C4-2B (cell line): ENCODE measurements around the gene TNS3.

ENCODE experiments used
- H3K27ac ChIP-seq: fragments of 450-650 bp; 2 replicates; pipeline ENCODE4 v1.5.1; 2017
- CTCF ChIP-seq: fragments of 450-650 bp; conservative IDR thresholded peaks from 2 replicates; pipeline ENCODE4 v1.5.1; 2017; ENCODE audit warnings: mild to moderate bottlenecking
- ZFX ChIP-seq: fragments of 450-650 bp; IDR thresholded peaks from 2 replicates; pipeline ENCODE4 v1.6.1; 2017

TNS3 gene

GRCh38 chr7:47378728-47379395 lies 203.0 kb downstream of the TNS3 start:
- TF ChIP-seq CTCF (no peak), ZFX (no peak)
- H3K27ac ChIP-seq: no peak overlapping the region

GRCh38 chr7:47377741-47378140 lies 204.2 kb downstream of the TNS3 start:
- H3K27ac ChIP-seq: no peak overlapping the region
- TF ChIP-seq CTCF (no peak), ZFX (no peak)

- no peak for TF ChIP-seq ZFX
- no peak for TF ChIP-seq CTCF
- H3K27ac ChIP-seq: no peak overlapping the region
Measured at GRCh38 chr7:47376991-47377616, 204.8 kb downstream of the TNS3 start.

GRCh38 chr7:47375121-47375938 lies 206.6 kb downstream of the TNS3 start:
- no peak for TF ChIP-seq ZFX
- TF ChIP-seq CTCF: no peak
- no peak overlapping the region for H3K27ac ChIP-seq

- TF ChIP-seq CTCF (no peak), ZFX (no peak)
- H3K27ac ChIP-seq: no peak overlapping the region
Measured at GRCh38 chr7:47374538-47374937, 207.4 kb downstream of the TNS3 start.

- no peak overlapping the region for H3K27ac ChIP-seq
- no peak for TF ChIP-seq ZFX
- TF ChIP-seq CTCF: no peak
Measured at GRCh38 chr7:47373871-47374451, 207.9 kb downstream of the TNS3 start.
